HEK293 (cell line): Measurements from ENCODE around the gene MSI2.

ENCODE experiments used
- CTCF ChIA-PET: fragments of 350-600 bp; formaldehyde crosslinking; extraction: SDS; loops from one replicate; lab custom pipeline; 2021; ENCODE audit warnings: antibody characterized with exemption; lab: Yijun Ruan, JAX
- POLR2A ChIA-PET: fragments of 300-600 bp; formaldehyde crosslinking; extraction: SDS; loops from one replicate; lab custom pipeline; 2020; ENCODE audit warnings: antibody characterized with exemption, inconsistent platforms; lab: Yijun Ruan, JAX
- H3K27ac ChIP-seq: fragments of 200-500 bp; sonication (Bioruptor generic); 2 replicates; pipeline ENCODE4 v1.5.1; 2014; ENCODE audit warnings: low read depth, low read length, control low read depth, inconsistent platforms; ENCODE audit errors: extremely low read depth
- H3K36me3 ChIP-seq, 2 experiments: fragments of 200-500 bp in 1 of 2; sonication (Bioruptor generic) in 1 of 2; 1 replicate in 1 of 2; 2 replicates in 1 of 2; pipeline ENCODE4 v1.5.1; 2014 to 2017; ENCODE audit warnings: inconsistent platforms in 2 of 2, low read length in 2 of 2; ENCODE audit not compliant: control insufficient read depth in 2 of 2, insufficient read depth in 1 of 2
- H3K4me1 ChIP-seq: fragments of 200-500 bp; sonication (Bioruptor generic); 2 replicates; pipeline ENCODE4 v1.5.1; 2014; ENCODE audit warnings: mild to moderate bottlenecking, low read length, inconsistent platforms; ENCODE audit not compliant: control insufficient read depth, insufficient read depth
- H3K4me3 ChIP-seq: 2 replicates; pipeline ENCODE4 v1.5.1; 2011; ENCODE audit warnings: low read depth, mild to moderate bottlenecking, control low read depth, low read length, moderate library complexity
- H3K9me3 ChIP-seq: fragments of 200-500 bp; sonication (Bioruptor generic); 2 replicates; pipeline ENCODE4 v1.5.1; 2014; ENCODE audit warnings: low read depth, low read length, inconsistent platforms; ENCODE audit not compliant: control insufficient read depth, insufficient read depth
- CTCF ChIP-seq: fragments of 450-650 bp; formaldehyde crosslinking; IDR thresholded peaks from 2 replicates; pipeline ENCODE4 v1.5.1; 2016; ENCODE audit warnings: missing biosample characterization, missing genetic modification characterization
- GFI1B ChIP-seq: fragments of 450-650 bp; formaldehyde crosslinking; IDR thresholded peaks from 2 replicates; pipeline ENCODE4 v1.5.1; 2016; ENCODE audit warnings: missing biosample characterization, missing genetic modification characterization
- IKZF3 ChIP-seq: fragments of 450-650 bp; IDR thresholded peaks from 2 replicates; pipeline ENCODE4 v1.5.0; 2018; ENCODE audit warnings: missing biosample characterization, mild to moderate bottlenecking, missing genetic modification characterization, moderate library complexity
- KLF17 ChIP-seq: fragments of 450-650 bp; formaldehyde crosslinking; IDR thresholded peaks from 2 replicates; pipeline ENCODE4 v1.5.1; 2016; ENCODE audit warnings: missing biosample characterization, missing genetic modification characterization
- KLF8 ChIP-seq: fragments of 450-650 bp; formaldehyde crosslinking; IDR thresholded peaks from 2 replicates; pipeline ENCODE4 v1.5.1; 2016; ENCODE audit warnings: missing biosample characterization, missing genetic modification characterization
- PATZ1 ChIP-seq: fragments of 450-650 bp; formaldehyde crosslinking; IDR thresholded peaks from 2 replicates; pipeline ENCODE4 v1.5.1; 2016; ENCODE audit warnings: missing biosample characterization, missing genetic modification characterization
- ZBTB20 ChIP-seq: fragments of 450-650 bp; formaldehyde crosslinking; IDR thresholded peaks from 2 replicates; pipeline ENCODE4 v1.5.1; 2016; ENCODE audit warnings: missing biosample characterization, missing genetic modification characterization
- ZBTB7A ChIP-seq: fragments of 450-650 bp; formaldehyde crosslinking; IDR thresholded peaks from 2 replicates; pipeline ENCODE4 v1.5.1; 2016; ENCODE audit warnings: low read depth, missing biosample characterization, missing genetic modification characterization
- ZBTB8A ChIP-seq: fragments of 450-650 bp; formaldehyde crosslinking; IDR thresholded peaks from 2 replicates; pipeline ENCODE4 v1.5.1; 2016; ENCODE audit warnings: missing biosample characterization, missing genetic modification characterization
- ZEB2 ChIP-seq: fragments of 450-650 bp; formaldehyde crosslinking; IDR thresholded peaks from 2 replicates; pipeline ENCODE4 v1.5.1; 2016; ENCODE audit warnings: missing biosample characterization, missing genetic modification characterization
- ZNF148 ChIP-seq: fragments of 450-650 bp; formaldehyde crosslinking; IDR thresholded peaks from 2 replicates; pipeline ENCODE4 v1.5.0; 2017; ENCODE audit warnings: missing biosample characterization, missing genetic modification characterization, borderline replicate concordance
- ZNF2 ChIP-seq: fragments of 450-650 bp; formaldehyde crosslinking; IDR thresholded peaks from 2 replicates; pipeline ENCODE4 v1.5.1; 2016; ENCODE audit warnings: missing biosample characterization, missing genetic modification characterization
- ZNF211 ChIP-seq: fragments of 450-650 bp; formaldehyde crosslinking; IDR thresholded peaks from 2 replicates; pipeline ENCODE4 v1.5.1; 2016; ENCODE audit warnings: low read depth, missing biosample characterization, missing genetic modification characterization
- ZNF24 ChIP-seq: fragments of 450-650 bp; formaldehyde crosslinking; IDR thresholded peaks from 2 replicates; pipeline ENCODE4 v1.5.1; 2016; ENCODE audit warnings: missing biosample characterization, missing genetic modification characterization
- ZNF266 ChIP-seq: fragments of 450-650 bp; formaldehyde crosslinking; IDR thresholded peaks from 2 replicates; pipeline ENCODE4 v1.5.1; 2016; ENCODE audit warnings: missing biosample characterization, missing genetic modification characterization, low read depth
- ZNF366 ChIP-seq: fragments of 450-650 bp; formaldehyde crosslinking; conservative IDR thresholded peaks from 2 replicates; pipeline ENCODE4 v1.5.1; 2016; ENCODE audit warnings: missing biosample characterization, missing genetic modification characterization
- ZNF394 ChIP-seq: fragments of 450-650 bp; formaldehyde crosslinking; IDR thresholded peaks from 2 replicates; pipeline ENCODE4 v1.5.1; 2016; ENCODE audit warnings: missing biosample characterization, missing genetic modification characterization, mild to moderate bottlenecking, moderate library complexity, borderline replicate concordance
- ZNF548 ChIP-seq: fragments of 450-650 bp; formaldehyde crosslinking; IDR thresholded peaks from 2 replicates; pipeline ENCODE4 v1.5.1; 2016; ENCODE audit warnings: missing biosample characterization, missing genetic modification characterization
- ZNF560 ChIP-seq: fragments of 450-650 bp; formaldehyde crosslinking; IDR thresholded peaks from 2 replicates; pipeline ENCODE4 v1.5.1; 2017; ENCODE audit warnings: missing biosample characterization, missing genetic modification characterization, borderline replicate concordance
- ZNF580 ChIP-seq: fragments of 450-650 bp; formaldehyde crosslinking; IDR thresholded peaks from 2 replicates; pipeline ENCODE4 v1.5.1; 2016; ENCODE audit warnings: missing biosample characterization, missing genetic modification characterization
- ZNF654 ChIP-seq: fragments of 450-650 bp; formaldehyde crosslinking; IDR thresholded peaks from 2 replicates; pipeline ENCODE4 v1.5.1; 2016; ENCODE audit warnings: low read depth, missing biosample characterization, missing genetic modification characterization
- ZNF660 ChIP-seq: fragments of 450-650 bp; IDR thresholded peaks from 2 replicates; pipeline ENCODE4 v1.5.1; 2018; ENCODE audit warnings: missing biosample characterization, mild to moderate bottlenecking, missing genetic modification characterization
- ZNF670 ChIP-seq: fragments of 450-650 bp; formaldehyde crosslinking; IDR thresholded peaks from 2 replicates; pipeline ENCODE4 v1.5.1; 2016; ENCODE audit warnings: missing biosample characterization, missing genetic modification characterization, low read depth
- ZSCAN23 ChIP-seq: fragments of 450-650 bp; formaldehyde crosslinking; IDR thresholded peaks from 2 replicates; pipeline ENCODE4 v1.5.1; 2016; ENCODE audit warnings: missing biosample characterization, missing genetic modification characterization
- ZXDB ChIP-seq: fragments of 450-650 bp; formaldehyde crosslinking; IDR thresholded peaks from 2 replicates; pipeline ENCODE4 v1.5.1; 2016; ENCODE audit warnings: missing biosample characterization, missing genetic modification characterization
- TF ChIP-seq, protein P1 (sequence below): fragments of 450-650 bp; formaldehyde crosslinking; IDR thresholded peaks from 2 replicates; pipeline ENCODE4 v1.5.1; 2017; ENCODE audit warnings: missing biosample characterization, missing genetic modification characterization
- TF ChIP-seq, protein P2 (sequence below): fragments of 450-650 bp; formaldehyde crosslinking; IDR thresholded peaks from 2 replicates; pipeline ENCODE4 v1.5.1; 2016; ENCODE audit warnings: missing biosample characterization, missing genetic modification characterization

MSI2 gene

GRCh38 chr17:57243171-57243622 is 13.1 kb upstream of the MSI2 start:
- no peak overlapping the region for H3K4me3 ChIP-seq
- POLR2A ChIA-PET = interaction anchor here (0.6 kb wide), 1 partner anchor 13 kb away, joined by 4 read pairs; the partner anchor contains the start of gene MSI2
- H3K27ac ChIP-seq = no peak overlapping the region
- H3K4me1 ChIP-seq = no peaks in the 10 kb centered on the region
- H3K9me3 ChIP-seq = no peaks in the 10 kb centered on the region
- CTCF ChIA-PET = interaction anchor here (0.6 to 4.1 kb wide), 136 partner anchors 8 to 952 kb away, joined by 3 to 72 read pairs (median 5); partner anchors contain the start of genes CCDC182, EPX and MSI2
- no peaks in the 10 kb centered on the region for H3K36me3 ChIP-seq
- TF ChIP-seq IKZF3 (tag by site-specific recombination) (no peak), ZNF580 (tag by site-specific recombination) (no peak), ZNF266 (tag by site-specific recombination) (no peak), ZNF24 (0 out of 2 replicates have a peak, but pooled peaks have one; percentile 27), KLF8 (tag by site-specific recombination) (0 out of 2 replicates have a peak, but pooled peaks have one; percentile 12), ZSCAN23 (tag by site-specific recombination) (no peak), ZNF670 (no peak), ZNF2 (peak; percentile 78; the same call in 1 of the 2 replicates), PATZ1 (tag by site-specific recombination) (no peak), ZBTB20 (tag by site-specific recombination) (peak; percentile 37; the same call in 1 of the 2 replicates), ZNF654 (tag by site-specific recombination) (peak; percentile 88), ZNF548 (no peak), ZXDB (0 out of 2 replicates have a peak, but pooled peaks have one; percentile 20), ZNF148 (no peak), ZBTB8A (tag by site-specific recombination) (no peak), CTCF (tag by site-specific recombination) (peak; percentile 91), ZNF394 (peak; percentile 21; the same call in 1 of the 2 replicates), KLF17 (tag by site-specific recombination) (0 out of 2 replicates have a peak, but pooled peaks have one; percentile 14), GFI1B (no peak), ZNF660 (tag by site-specific recombination) (peak; percentile 81), ZNF366 (tag by site-specific recombination) (no peak), ZNF211 (tag by site-specific recombination) (no peak), ZNF560 (no peak), ZBTB7A (no peak), ZEB2 (tag by site-specific recombination) (no peak)
- TF ChIP-seq, protein P1, sequence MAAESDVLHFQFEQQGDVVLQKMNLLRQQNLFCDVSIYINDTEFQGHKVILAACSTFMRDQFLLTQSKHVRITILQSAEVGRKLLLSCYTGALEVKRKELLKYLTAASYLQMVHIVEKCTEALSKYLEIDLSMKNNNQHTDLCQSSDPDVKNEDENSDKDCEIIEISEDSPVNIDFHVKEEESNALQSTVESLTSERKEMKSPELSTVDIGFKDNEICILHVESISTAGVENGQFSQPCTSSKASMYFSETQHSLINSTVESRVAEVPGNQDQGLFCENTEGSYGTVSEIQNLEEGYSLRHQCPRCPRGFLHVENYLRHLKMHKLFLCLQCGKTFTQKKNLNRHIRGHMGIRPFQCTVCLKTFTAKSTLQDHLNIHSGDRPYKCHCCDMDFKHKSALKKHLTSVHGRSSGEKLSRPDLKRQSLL (tag by site-specific recombination) = no peak
- TF ChIP-seq, protein P2, sequence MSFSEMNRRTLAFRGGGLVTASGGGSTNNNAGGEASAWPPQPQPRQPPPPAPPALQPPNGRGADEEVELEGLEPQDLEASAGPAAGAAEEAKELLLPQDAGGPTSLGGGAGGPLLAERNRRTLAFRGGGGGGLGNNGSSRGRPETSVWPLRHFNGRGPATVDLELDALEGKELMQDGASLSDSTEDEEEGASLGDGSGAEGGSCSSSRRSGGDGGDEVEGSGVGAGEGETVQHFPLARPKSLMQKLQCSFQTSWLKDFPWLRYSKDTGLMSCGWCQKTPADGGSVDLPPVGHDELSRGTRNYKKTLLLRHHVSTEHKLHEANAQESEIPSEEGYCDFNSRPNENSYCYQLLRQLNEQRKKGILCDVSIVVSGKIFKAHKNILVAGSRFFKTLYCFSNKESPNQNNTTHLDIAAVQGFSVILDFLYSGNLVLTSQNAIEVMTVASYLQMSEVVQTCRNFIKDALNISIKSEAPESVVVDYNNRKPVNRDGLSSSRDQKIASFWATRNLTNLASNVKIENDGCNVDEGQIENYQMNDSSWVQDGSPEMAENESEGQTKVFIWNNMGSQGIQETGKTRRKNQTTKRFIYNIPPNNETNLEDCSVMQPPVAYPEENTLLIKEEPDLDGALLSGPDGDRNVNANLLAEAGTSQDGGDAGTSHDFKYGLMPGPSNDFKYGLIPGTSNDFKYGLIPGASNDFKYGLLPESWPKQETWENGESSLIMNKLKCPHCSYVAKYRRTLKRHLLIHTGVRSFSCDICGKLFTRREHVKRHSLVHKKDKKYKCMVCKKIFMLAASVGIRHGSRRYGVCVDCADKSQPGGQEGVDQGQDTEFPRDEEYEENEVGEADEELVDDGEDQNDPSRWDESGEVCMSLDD (tag by site-specific recombination) = peak; percentile 83
